Effector memory CD8-positive, alpha-beta T cell (primary cell): ENCODE data around the gene ZBTB20.

Experiments
- ATAC-seq: fragments of 150-1000 bp; cut with Tn5 transposase; replicated peaks from 2 replicates; pipeline ENCODE4 v1.10.0; 2021; ENCODE audit warnings: mild to moderate bottlenecking, moderate library complexity
- DNase-seq, 3 experiments: peaks; one replicate each; pipeline ENCODE4 v3.0.0; 2021
- H3K27ac Mint-ChIP-seq, 2 donors: one replicate each; pipeline ENCODE4 v1.8.0; 2022; ENCODE audit warnings: mild to moderate bottlenecking in 2 of 2, mixed read lengths in 2 of 2, moderate library complexity in 2 of 2
- H3K27me3 Mint-ChIP-seq, 2 donors: one replicate each; pipeline ENCODE4 v1.8.0; 2022; ENCODE audit warnings: mixed read lengths in 2 of 2
- H3K36me3 Mint-ChIP-seq: one replicate; pipeline ENCODE4 v1.8.0; 2022; ENCODE audit warnings: mild to moderate bottlenecking, moderate library complexity, mixed read lengths; ENCODE audit not compliant: insufficient read depth
- H3K4me1 Mint-ChIP-seq, 2 donors: one replicate each; pipeline ENCODE4 v1.8.0; 2022; ENCODE audit warnings: low read depth in 2 of 2, mixed read lengths in 2 of 2
- H3K4me3 Mint-ChIP-seq, 2 donors: one replicate each; pipeline ENCODE4 v1.8.0; 2022; ENCODE audit warnings: mild to moderate bottlenecking in 2 of 2, mixed read lengths in 2 of 2, moderate library complexity in 2 of 2
- H3K9me3 Mint-ChIP-seq, 2 donors: one replicate each; pipeline ENCODE4 v1.8.0; 2022; ENCODE audit warnings: mixed read lengths in 2 of 2

Gene ZBTB20

GRCh38 chr3:115007966-115008365 is 139.1 kb downstream of the ZBTB20 start:
- Mint-ChIP-seq H3K36me3 (no peaks in the 10 kb centered on the region), H3K4me1 (peaks cover 2 to 10% of the 10 kb centered on the region in 2 donors), H3K27me3 (no peaks in the 10 kb centered on the region), H3K9me3 (no peaks in the 10 kb centered on the region), H3K4me3 (no peak overlapping the region), H3K27ac (no peak overlapping the region)
- ATAC-seq (no peak), DNase-seq (no peak)

GRCh38 chr3:115004201-115005140 is 142.6 kb downstream of the ZBTB20 start:
- no peak overlapping the region for H3K4me3 Mint-ChIP-seq
- no peaks in the 10 kb centered on the region for H3K9me3 Mint-ChIP-seq
- no peaks in the 10 kb centered on the region for H3K36me3 Mint-ChIP-seq
- H3K27ac Mint-ChIP-seq: peak overlapping the region in 1 of 2 donors; percentile 29
- no peaks in the 10 kb centered on the region for H3K4me1 Mint-ChIP-seq
- DNase-seq: no peak
- ATAC-seq: no peak
- H3K27me3 Mint-ChIP-seq: no peaks in the 10 kb centered on the region

- no peak for ATAC-seq
- no peak for DNase-seq
- H3K27ac Mint-ChIP-seq: no peak overlapping the region
- H3K4me3 Mint-ChIP-seq: no peak overlapping the region
- peaks cover 0 to 7% of the 10 kb centered on the region in 2 donors for H3K9me3 Mint-ChIP-seq
- no peaks in the 10 kb centered on the region for H3K36me3 Mint-ChIP-seq
- no peaks in the 10 kb centered on the region for H3K27me3 Mint-ChIP-seq
- peaks cover 5 to 7% of the 10 kb centered on the region in 2 donors for H3K4me1 Mint-ChIP-seq
These were observed 148.0 kb downstream of the ZBTB20 start for GRCh38 chr3:114998971-114999579.

- peaks cover 3 to 14% of the 10 kb centered on the region in 2 donors for H3K9me3 Mint-ChIP-seq
These were observed 152.3 kb downstream of the ZBTB20 start for GRCh38 chr3:114994554-114995341.

GRCh38 chr3:114985776-114986175 is 161.3 kb downstream of the ZBTB20 start:
- peaks cover 6 to 9% of the 10 kb centered on the region in 2 donors for H3K4me1 Mint-ChIP-seq

More at GRCh38 chr3:114994554-114995341, 152.3 kb downstream of the ZBTB20 start:
- H3K27ac Mint-ChIP-seq: no peak overlapping the region
- no peaks in the 10 kb centered on the region for H3K27me3 Mint-ChIP-seq
- no peaks in the 10 kb centered on the region for H3K36me3 Mint-ChIP-seq
- DNase-seq: no peak
- peaks cover 7% of the 10 kb centered on the region in 2 donors for H3K4me1 Mint-ChIP-seq
- ATAC-seq: no peak
- no peak overlapping the region for H3K4me3 Mint-ChIP-seq

GRCh38 chr3:114983248-114983647 is 163.8 kb downstream of the ZBTB20 start:
- Mint-ChIP-seq H3K27me3 (no peaks in the 10 kb centered on the region), H3K9me3 (no peaks in the 10 kb centered on the region), H3K4me3 (no peak overlapping the region), H3K36me3 (no peaks in the 10 kb centered on the region), H3K27ac (no peak overlapping the region), H3K4me1 (peaks cover 6% of the 10 kb centered on the region in 2 donors)
- DNase-seq: no peak
- no peak for ATAC-seq

More at GRCh38 chr3:114985776-114986175, 161.3 kb downstream of the ZBTB20 start:
- Mint-ChIP-seq H3K36me3 (no peaks in the 10 kb centered on the region), H3K27me3 (no peaks in the 10 kb centered on the region), H3K9me3 (peaks cover 2% of the 10 kb centered on the region in 2 donors), H3K4me3 (no peak overlapping the region), H3K27ac (no peak overlapping the region)
- ATAC-seq (no peak), DNase-seq (no peak)

- H3K27me3 Mint-ChIP-seq: no peaks in the 10 kb centered on the region
- H3K36me3 Mint-ChIP-seq: peaks cover 18% of the 10 kb centered on the region
- H3K4me3 Mint-ChIP-seq: no peak overlapping the region
These were observed 172.7 kb downstream of the ZBTB20 start for GRCh38 chr3:114974387-114974786.

GRCh38 chr3:114973536-114973935 is 173.6 kb downstream of the ZBTB20 start:
- H3K27ac Mint-ChIP-seq: peak overlapping the region in 1 of 2 donors; percentile 83

More at GRCh38 chr3:114974387-114974786, 172.7 kb downstream of the ZBTB20 start:
- Mint-ChIP-seq H3K27ac (no peak overlapping the region), H3K4me1 (peaks cover 0 to 4% of the 10 kb centered on the region in 2 donors), H3K9me3 (peaks cover 0 to 1% of the 10 kb centered on the region in 2 donors)
- ATAC-seq: no peak
- no peak for DNase-seq

GRCh38 chr3:114967168-114967567 is 179.9 kb downstream of the ZBTB20 start:
- Mint-ChIP-seq H3K36me3 (peaks cover 9% of the 10 kb centered on the region), H3K27me3 (no peaks in the 10 kb centered on the region), H3K4me1 (no peaks in the 10 kb centered on the region), H3K9me3 (no peaks in the 10 kb centered on the region), H3K4me3 (no peak overlapping the region), H3K27ac (no peak overlapping the region)
- DNase-seq (no peak), ATAC-seq (no peak)

More at GRCh38 chr3:114973536-114973935, 173.6 kb downstream of the ZBTB20 start:
- Mint-ChIP-seq H3K4me1 (peaks cover 0 to 4% of the 10 kb centered on the region in 2 donors), H3K36me3 (peaks cover 18% of the 10 kb centered on the region), H3K9me3 (peaks cover 0 to 1% of the 10 kb centered on the region in 2 donors), H3K4me3 (no peak overlapping the region), H3K27me3 (no peaks in the 10 kb centered on the region)
- no peak for ATAC-seq
- DNase-seq: no peak

GRCh38 chr3:114962189-114962588 is 184.9 kb downstream of the ZBTB20 start:
- no peaks in the 10 kb centered on the region for H3K36me3 Mint-ChIP-seq
- ATAC-seq: no peak
- H3K27ac Mint-ChIP-seq: no peak overlapping the region
- no peaks in the 10 kb centered on the region for H3K9me3 Mint-ChIP-seq
- H3K4me3 Mint-ChIP-seq: no peak overlapping the region
- H3K4me1 Mint-ChIP-seq: no peaks in the 10 kb centered on the region
- DNase-seq: no peak
- H3K27me3 Mint-ChIP-seq: no peaks in the 10 kb centered on the region

GRCh38 chr3:114958930-114959329 is 188.2 kb downstream of the ZBTB20 start:
- no peak overlapping the region for H3K27ac Mint-ChIP-seq
- H3K36me3 Mint-ChIP-seq: no peaks in the 10 kb centered on the region
- ATAC-seq: no peak

GRCh38 chr3:114953800-114954199 is 193.3 kb downstream of the ZBTB20 start:
- peaks cover 2 to 6% of the 10 kb centered on the region in 2 donors for H3K9me3 Mint-ChIP-seq
- ATAC-seq (no peak), DNase-seq (no peak)
- H3K27ac Mint-ChIP-seq: no peak overlapping the region
- H3K4me1 Mint-ChIP-seq: peaks cover 2 to 14% of the 10 kb centered on the region in 2 donors
- peaks cover 3% of the 10 kb centered on the region for H3K36me3 Mint-ChIP-seq
- no peak overlapping the region for H3K4me3 Mint-ChIP-seq
- no peaks in the 10 kb centered on the region for H3K27me3 Mint-ChIP-seq

More at GRCh38 chr3:114958930-114959329, 188.2 kb downstream of the ZBTB20 start:
- Mint-ChIP-seq H3K4me3 (no peak overlapping the region), H3K9me3 (no peaks in the 10 kb centered on the region), H3K27me3 (no peaks in the 10 kb centered on the region), H3K4me1 (no peaks in the 10 kb centered on the region)
- no peak for DNase-seq

GRCh38 chr3:114953215-114953799 is 193.8 kb downstream of the ZBTB20 start:
- DNase-seq: no peak
- Mint-ChIP-seq H3K27me3 (no peaks in the 10 kb centered on the region), H3K27ac (no peak overlapping the region), H3K9me3 (peaks cover 2 to 6% of the 10 kb centered on the region in 2 donors), H3K36me3 (peaks cover 6% of the 10 kb centered on the region), H3K4me1 (peaks cover 2 to 14% of the 10 kb centered on the region in 2 donors), H3K4me3 (no peak overlapping the region)
- ATAC-seq: no peak
